Activated naive CD4-positive, alpha-beta T cell treated with anti-CD3 and anti-CD28 coated beads, Interleukin-2, amount 10 ng/mL, durations not matched to agents 7 days and 5 days (primary cell): ENCODE measurements around the gene TGM4.
A peak's percentile ranks its signal among the peaks of the same experiment; 100 is the strongest.
"Not testable (repeated sequence)": the region's sequence is repeated elsewhere in the genome, so short reads cannot be mapped to it uniquely, and the experiment has no call there.

ENCODE experiments used
- CTCF ChIA-PET: fragments of 350-600 bp; sonication (Branson Sonifier 250); formaldehyde crosslinking; loops from one replicate; lab custom pipeline; 2021; ENCODE audit warnings: antibody characterized with exemption; lab: Charles Lee
- DNase-seq: peaks from one replicate; pipeline ENCODE4 v3.0.0-alpha.2; 2020
- H3K27ac Mint-ChIP-seq: one replicate; pipeline ENCODE4 v1.8.0; 2021; ENCODE audit warnings: mild to moderate bottlenecking, moderate library complexity, mixed read lengths
- H3K27me3 Mint-ChIP-seq: one replicate; pipeline ENCODE4 v1.8.0; 2021; ENCODE audit warnings: mild to moderate bottlenecking, mixed read lengths
- H3K36me3 Mint-ChIP-seq: one replicate; pipeline ENCODE4 v1.8.0; 2021; ENCODE audit warnings: mixed read lengths
- H3K4me1 Mint-ChIP-seq: one replicate; pipeline ENCODE4 v1.8.0; 2021; ENCODE audit warnings: mixed read lengths
- H3K4me3 Mint-ChIP-seq: one replicate; pipeline ENCODE4 v1.8.0; 2021; ENCODE audit warnings: mild to moderate bottlenecking, moderate library complexity, mixed read lengths
- H3K9me3 Mint-ChIP-seq: one replicate; pipeline ENCODE4 v1.8.0; 2021; ENCODE audit warnings: mixed read lengths

The TGM4 gene

DNA sequence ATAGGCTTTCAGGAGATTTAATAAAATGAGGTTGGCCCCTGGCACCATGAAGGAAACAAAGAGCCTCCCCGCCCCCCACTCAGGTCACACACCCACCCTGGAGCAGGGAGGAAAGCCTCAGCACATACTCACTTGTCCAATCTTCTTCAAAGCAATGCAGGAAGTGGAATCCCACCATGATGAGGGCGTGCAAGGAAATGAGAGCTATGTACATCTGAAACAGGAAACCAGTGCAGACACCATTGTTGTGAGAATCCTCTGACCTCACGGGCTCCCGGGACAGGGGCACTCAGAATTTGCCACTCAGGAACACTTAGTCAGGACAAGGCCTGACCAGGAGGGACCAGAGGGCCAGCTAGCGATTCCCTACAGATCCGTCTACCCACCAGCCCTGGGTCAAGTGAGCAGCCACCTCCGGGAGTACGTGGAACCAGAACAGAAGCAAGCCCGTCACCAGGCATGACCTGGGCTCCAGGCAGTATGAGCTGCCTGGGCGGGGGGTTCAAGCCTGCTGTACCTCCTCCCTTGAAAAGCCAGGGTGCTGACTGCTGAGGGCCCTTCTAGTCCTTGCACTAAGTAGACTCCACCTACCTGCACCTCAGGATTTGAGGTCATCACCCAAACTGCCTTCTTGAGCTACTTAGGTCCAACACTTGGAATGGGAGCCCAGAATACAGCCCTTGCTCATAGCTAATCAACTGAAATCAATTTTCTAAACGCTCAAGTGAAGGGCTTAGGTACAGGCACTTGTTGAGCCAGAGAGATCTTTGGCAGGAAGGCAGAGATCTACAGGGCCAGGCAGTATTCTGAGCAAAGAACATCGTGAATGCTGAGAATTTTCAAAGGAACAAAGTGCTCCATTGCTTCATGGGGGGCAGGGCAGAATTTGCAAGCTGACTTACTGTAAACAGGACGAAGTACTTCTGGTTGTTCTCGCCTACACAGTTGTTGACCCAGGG lies 58.9 kb downstream of the TGM4 start:
- no peaks in the 10 kb centered on the region for H3K9me3 Mint-ChIP-seq
- H3K36me3 Mint-ChIP-seq, result peaks cover 37% of the 10 kb centered on the region
- no peaks in the 10 kb centered on the region for H3K27me3 Mint-ChIP-seq
- DNase-seq, result no peak
- H3K27ac Mint-ChIP-seq, result no peak overlapping the region
- CTCF ChIA-PET, result no interaction called here
- no peak overlapping the region for H3K4me3 Mint-ChIP-seq
- H3K4me1 Mint-ChIP-seq, result peaks cover 28% of the 10 kb centered on the region

DNA sequence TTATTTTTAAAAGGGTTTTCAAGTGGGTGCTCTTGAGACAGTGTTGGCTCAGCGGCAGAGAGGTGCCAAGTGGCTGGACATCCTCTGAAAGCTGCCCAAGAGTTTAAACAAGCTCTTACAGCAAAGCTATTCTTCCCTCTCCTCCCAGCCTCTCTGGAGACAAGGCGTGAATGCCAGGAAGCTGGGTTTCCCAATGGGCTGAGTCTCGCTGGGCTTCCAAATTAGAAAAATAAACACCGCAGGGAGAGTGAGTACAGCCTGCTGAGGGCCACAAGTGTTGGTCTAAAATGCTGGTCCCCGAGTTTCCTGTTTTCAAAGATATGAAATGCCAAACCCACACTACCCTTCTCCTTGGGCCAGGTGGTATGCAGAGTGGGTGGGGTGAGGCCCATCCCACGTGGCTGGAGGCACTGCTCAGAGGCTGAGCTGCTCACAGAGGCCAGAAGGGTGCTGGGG lies 65.2 kb downstream of the TGM4 start:
- H3K4me3 Mint-ChIP-seq, result no peak overlapping the region
- peaks cover 42% of the 10 kb centered on the region for H3K36me3 Mint-ChIP-seq
- no peak for DNase-seq
- peak overlapping the region; percentile 33 for H3K27ac Mint-ChIP-seq
- peaks cover 5% of the 10 kb centered on the region for H3K4me1 Mint-ChIP-seq
- H3K9me3 Mint-ChIP-seq, result no peaks in the 10 kb centered on the region
- no peaks in the 10 kb centered on the region for H3K27me3 Mint-ChIP-seq
- CTCF ChIA-PET, result no interaction called here

DNA sequence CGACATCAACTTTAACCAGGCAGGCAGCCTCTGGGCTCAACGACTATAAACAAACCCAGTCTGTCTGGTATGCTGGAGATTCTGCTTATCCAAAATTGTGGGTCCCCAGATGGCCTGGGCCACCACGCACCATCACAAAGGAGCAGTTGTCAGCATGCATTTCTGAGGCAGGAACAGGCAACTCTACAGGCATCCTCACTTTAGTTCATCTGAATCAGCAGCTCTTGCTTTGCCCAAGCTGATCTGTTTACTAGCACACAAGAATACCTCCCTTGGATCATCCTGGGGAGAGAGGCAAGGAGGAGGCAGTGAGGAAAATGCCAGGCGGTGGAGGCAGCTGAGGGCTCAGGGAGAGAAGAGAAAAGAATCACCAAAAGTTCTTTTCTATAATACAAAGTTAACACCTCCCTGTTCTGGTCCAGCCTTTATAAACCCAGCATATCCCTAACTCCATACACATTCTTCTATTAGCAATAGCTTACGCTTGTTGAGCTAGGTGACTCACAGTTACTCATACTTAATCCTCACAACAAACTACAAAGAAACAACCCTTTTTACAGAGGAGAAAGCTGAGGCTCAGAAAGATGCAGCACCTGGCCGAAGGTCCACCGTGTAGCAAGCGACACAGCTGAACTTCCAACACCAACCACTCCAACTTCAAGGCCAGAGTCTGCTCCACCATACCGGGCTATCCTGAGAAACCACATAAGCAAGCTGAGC lies 68.0 kb downstream of the TGM4 start:
- H3K27me3 Mint-ChIP-seq, result no peaks in the 10 kb centered on the region
- H3K4me3 Mint-ChIP-seq, result no peak overlapping the region
- H3K4me1 Mint-ChIP-seq, result no peaks in the 10 kb centered on the region
- CTCF ChIA-PET, result no interaction called here
- DNase-seq, result no peak
- no peaks in the 10 kb centered on the region for H3K9me3 Mint-ChIP-seq
- H3K36me3 Mint-ChIP-seq, result peaks cover 42% of the 10 kb centered on the region
- no peak overlapping the region for H3K27ac Mint-ChIP-seq

DNA sequence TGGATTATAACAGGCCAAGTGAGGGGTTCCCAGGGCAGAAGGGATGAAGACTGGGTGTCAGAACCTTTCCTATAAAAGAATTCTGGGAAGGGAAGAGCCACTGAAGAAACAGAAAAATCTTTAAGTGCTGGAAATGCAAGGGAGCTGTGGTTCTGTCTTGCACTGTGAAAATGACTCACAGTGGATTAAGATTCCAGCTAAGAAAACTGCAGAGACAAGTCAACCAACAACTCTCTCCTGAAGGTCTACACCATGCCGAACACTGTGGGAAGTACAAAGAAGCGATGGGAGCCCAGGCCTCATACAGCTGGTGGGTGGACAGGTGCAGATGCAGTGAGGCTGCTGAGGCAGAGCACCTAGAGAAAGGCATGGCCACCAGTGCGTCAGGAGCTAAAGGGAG lies 73.8 kb downstream of the TGM4 start:
- Mint-ChIP-seq H3K4me3 (no peak overlapping the region), H3K27ac (no peak overlapping the region), H3K36me3 (peaks cover 24% of the 10 kb centered on the region)

DNA sequence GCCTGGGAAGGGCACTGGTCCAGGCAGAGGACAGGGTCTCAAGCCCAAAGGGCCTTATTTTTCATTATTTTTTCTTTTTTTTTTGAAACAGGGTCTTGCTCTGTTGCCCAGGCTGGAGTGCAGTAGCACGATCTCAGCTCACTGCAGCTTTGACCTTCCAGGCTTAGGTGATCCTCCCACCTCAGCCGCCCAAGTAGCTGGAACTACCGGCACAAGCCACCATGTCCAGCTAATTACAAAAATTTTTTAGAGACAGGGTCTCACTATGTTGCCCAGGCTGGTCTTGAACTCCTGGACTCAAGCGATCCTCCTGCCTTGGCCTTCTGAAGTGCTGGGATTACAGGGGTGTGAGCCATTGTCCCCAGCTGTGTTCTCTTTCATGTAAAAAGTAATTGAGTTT lies 75.4 kb downstream of the TGM4 start:
- CTCF ChIA-PET, result not testable (repeated sequence)

More for the DNA sequence above, 73.8 kb downstream of the TGM4 start:
- peaks cover 3% of the 10 kb centered on the region for H3K4me1 Mint-ChIP-seq
- no peak for DNase-seq
- H3K27me3 Mint-ChIP-seq, result no peaks in the 10 kb centered on the region
- CTCF ChIA-PET, result no interaction called here
- no peaks in the 10 kb centered on the region for H3K9me3 Mint-ChIP-seq

DNA sequence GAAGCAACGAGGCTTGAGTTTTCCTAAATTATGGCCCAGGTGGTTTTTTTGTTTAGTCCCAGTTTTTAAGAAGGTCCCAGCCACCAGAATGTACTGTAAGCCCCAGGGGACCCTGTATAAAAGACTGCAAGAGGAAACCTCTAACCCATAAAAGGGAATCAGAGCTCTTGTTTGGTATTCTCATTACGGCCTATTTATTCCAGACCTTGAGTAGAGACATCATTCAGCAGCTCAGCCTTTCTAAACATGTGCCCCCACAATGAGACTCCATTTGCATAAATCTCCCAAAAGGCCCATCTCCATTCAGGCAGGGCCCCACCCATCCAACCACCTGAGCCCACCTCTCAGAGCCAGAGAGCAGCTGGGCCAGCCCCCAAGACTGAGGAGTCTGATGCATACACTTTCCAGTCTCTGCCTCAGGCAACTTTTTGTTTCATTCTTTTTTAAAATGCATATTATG lies 75.9 kb downstream of the TGM4 start:
- DNase-seq, result no peak
- CTCF ChIA-PET, result no interaction called here
- Mint-ChIP-seq H3K36me3 (peaks cover 16% of the 10 kb centered on the region), H3K4me3 (no peak overlapping the region), H3K4me1 (peaks cover 3% of the 10 kb centered on the region), H3K27ac (no peak overlapping the region), H3K27me3 (no peaks in the 10 kb centered on the region), H3K9me3 (no peaks in the 10 kb centered on the region)

More for the DNA sequence above, 75.4 kb downstream of the TGM4 start:
- H3K36me3 Mint-ChIP-seq, result peaks cover 18% of the 10 kb centered on the region
- H3K27ac Mint-ChIP-seq, DNase-seq, H3K4me1 Mint-ChIP-seq, H3K4me3 Mint-ChIP-seq, H3K9me3 Mint-ChIP-seq, H3K27me3 Mint-ChIP-seq: not testable (repeated sequence)

DNA sequence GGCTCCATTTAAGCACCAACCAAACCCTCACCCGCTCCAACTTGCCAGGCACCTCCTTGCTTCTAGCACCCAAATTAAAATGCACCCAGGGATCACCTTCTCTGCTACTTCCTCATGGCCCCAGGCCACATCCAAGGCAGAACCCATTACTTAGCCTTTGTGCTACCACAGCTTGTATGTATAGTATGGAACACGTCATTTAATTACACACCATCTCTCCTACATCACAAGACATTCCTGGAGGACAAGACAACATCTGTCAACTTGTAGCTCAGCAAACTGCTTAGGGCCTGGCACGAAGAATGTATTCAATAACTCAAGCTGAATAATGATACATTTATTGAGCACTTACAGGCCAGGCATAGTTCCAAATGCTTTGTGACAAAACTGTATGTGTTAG lies 78.3 kb downstream of the TGM4 start:
- H3K4me3 Mint-ChIP-seq, result no peak overlapping the region
- peaks cover 5% of the 10 kb centered on the region for H3K4me1 Mint-ChIP-seq
- no peak for DNase-seq
- H3K27ac Mint-ChIP-seq, result no peak overlapping the region
- no peaks in the 10 kb centered on the region for H3K27me3 Mint-ChIP-seq
- peaks cover 15% of the 10 kb centered on the region for H3K36me3 Mint-ChIP-seq
- CTCF ChIA-PET, result no interaction called here
- H3K9me3 Mint-ChIP-seq, result no peaks in the 10 kb centered on the region

DNA sequence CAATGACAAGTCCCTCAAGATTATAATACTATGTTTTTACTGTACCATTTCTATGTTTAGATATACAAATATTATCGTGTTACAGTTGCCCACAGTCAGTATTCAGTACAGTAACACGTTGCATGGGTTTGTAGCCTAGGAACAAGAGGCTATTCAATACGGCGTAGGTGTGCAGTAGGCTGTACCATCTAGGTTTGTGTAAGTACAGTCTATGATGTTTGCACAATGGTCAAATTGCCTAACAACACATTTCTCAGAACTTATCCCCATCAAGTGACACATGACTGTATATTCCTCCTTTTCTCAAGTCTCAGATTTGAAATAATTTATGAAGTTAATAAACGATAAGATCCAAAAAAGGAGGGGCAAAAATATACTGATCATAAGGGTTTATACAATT lies 79.9 kb downstream of the TGM4 start:
- Mint-ChIP-seq H3K27me3 (no peaks in the 10 kb centered on the region), H3K36me3 (peaks cover 16% of the 10 kb centered on the region), H3K4me3 (no peak overlapping the region), H3K27ac (no peak overlapping the region), H3K4me1 (peaks cover 5% of the 10 kb centered on the region), H3K9me3 (no peaks in the 10 kb centered on the region)
- DNase-seq, result no peak
- CTCF ChIA-PET, result no interaction called here

DNA sequence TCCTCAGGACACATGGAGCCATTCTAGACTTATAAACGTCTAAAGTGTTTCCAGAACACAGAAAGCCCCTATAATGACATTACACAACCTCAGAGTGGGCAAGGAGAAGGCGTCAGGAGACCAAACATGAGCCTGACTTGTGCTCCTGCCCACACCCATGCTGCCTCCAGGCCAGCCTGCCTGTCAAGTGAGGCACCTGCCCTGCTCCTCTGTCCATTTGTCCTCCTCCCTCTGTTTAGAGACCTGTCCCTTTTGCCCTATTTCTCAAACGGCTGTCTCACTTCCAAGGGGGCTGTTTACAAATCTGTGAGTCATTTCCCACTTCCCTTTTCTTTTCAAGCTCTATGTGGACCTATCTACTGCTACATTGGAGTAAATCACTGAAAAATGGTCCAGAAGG lies 80.6 kb downstream of the TGM4 start:
- peaks cover 5% of the 10 kb centered on the region for H3K4me1 Mint-ChIP-seq
- no peaks in the 10 kb centered on the region for H3K27me3 Mint-ChIP-seq
- H3K9me3 Mint-ChIP-seq, result no peaks in the 10 kb centered on the region
- CTCF ChIA-PET, result interaction anchor here (1.0 kb wide), 1 partner anchor 255 kb away, joined by 3 read pairs; no protein-coding TSS in a partner anchor
- DNase-seq, result no peak
- peaks cover 16% of the 10 kb centered on the region for H3K36me3 Mint-ChIP-seq
- no peak overlapping the region for H3K27ac Mint-ChIP-seq
- H3K4me3 Mint-ChIP-seq, result no peak overlapping the region

DNA sequence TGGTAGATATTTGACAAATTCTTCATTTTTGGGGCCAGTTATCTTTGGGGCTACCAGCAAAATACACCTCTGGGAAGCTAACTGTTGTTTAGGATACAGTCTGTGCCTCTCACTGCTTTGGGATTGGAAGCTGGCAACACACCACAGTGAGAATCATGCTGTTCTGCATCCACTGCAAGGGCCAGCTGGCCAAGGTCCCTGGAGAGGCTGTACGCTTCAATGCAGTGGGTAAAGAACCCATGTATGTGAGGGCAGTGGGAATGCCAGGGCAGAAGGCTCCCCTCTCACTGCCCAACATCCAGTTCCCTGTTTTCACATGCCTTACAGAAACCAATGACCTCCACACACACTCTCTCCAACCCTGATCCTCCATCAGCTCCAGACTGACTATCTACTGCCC lies 81.5 kb downstream of the TGM4 start:
- no peak overlapping the region for H3K27ac Mint-ChIP-seq
- peaks cover 13% of the 10 kb centered on the region for H3K36me3 Mint-ChIP-seq
- peaks cover 2% of the 10 kb centered on the region for H3K4me1 Mint-ChIP-seq
- H3K9me3 Mint-ChIP-seq, result no peaks in the 10 kb centered on the region
- no peak overlapping the region for H3K4me3 Mint-ChIP-seq
- H3K27me3 Mint-ChIP-seq, result no peaks in the 10 kb centered on the region
- CTCF ChIA-PET, result no interaction called here
- DNase-seq, result no peak

DNA sequence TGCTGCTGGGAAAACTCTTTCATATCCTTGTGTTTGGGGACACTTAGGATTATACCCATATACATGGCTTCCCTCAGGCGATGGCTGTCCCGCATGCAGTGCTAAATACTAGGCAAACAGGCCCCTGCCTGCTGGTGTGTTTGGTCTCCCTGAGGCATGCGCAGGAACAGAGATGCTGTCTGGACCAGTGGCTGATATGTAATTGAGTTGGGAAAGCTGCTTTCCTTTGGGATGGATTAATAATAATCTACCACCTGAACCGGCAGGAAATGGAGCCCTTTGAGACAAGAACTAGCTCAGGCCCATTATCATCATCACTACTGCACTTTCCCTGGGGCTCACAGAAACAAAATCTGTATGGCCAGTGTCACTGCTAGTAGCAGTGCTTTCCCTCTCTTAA lies 83.6 kb downstream of the TGM4 start:
- Mint-ChIP-seq H3K9me3 (no peaks in the 10 kb centered on the region), H3K27ac (no peak overlapping the region), H3K4me3 (no peak overlapping the region), H3K27me3 (no peaks in the 10 kb centered on the region), H3K36me3 (peaks cover 8% of the 10 kb centered on the region), H3K4me1 (peaks cover 8% of the 10 kb centered on the region)
- DNase-seq, result no peak
- CTCF ChIA-PET, result no interaction called here

DNA sequence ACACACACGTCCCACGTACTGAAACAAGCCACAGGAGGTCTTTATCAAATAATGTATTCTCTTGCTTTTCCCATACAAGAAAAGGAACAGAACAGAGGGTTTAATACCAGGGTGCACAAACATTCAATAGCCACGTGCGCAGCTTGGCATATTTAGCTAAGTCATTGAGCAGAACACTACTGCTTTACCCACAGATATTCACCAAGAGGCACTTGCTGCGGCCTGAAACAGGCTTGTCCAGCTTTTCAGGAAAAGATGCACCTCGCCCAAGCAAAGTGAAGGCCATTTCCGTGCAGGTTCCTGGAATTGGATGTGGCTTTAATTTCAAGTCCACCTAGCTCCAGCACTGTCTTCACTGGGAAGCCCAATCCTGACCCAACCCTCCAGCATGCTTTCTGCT lies 84.0 kb downstream of the TGM4 start:
- Mint-ChIP-seq H3K4me1 (peaks cover 8% of the 10 kb centered on the region), H3K9me3 (no peaks in the 10 kb centered on the region), H3K36me3 (peaks cover 8% of the 10 kb centered on the region), H3K27me3 (no peaks in the 10 kb centered on the region), H3K27ac (no peak overlapping the region), H3K4me3 (no peak overlapping the region)
- CTCF ChIA-PET, result no interaction called here
- DNase-seq, result no peak

DNA sequence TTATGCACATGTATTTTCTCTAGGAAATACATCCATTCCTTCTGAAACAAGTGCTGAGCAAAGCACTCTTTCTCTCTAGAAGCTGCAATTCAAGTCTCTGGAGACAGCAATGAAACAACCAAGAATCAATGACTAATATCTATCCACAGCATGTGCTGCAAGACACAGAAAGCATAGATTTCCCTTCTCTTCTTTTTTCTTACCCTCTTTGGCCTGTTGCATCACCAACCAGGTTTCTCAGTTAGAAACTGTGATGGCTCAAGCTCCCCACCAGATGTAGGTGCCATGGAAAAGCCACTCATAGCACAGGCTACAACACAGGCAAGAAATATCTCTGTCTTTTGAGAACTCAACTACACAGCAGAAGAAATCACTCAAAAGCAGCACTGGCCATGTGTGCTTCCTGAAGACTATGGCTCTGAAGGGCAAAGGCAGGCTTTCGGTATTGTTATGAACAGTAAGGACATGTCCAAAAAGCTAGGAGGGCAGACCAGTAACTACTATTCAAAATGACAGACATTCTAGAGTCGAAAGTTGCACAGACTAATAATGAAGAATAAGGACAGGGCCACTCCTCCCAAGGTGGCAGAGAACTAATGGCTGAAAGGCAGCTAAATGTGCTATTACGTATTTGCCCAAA lies 86.1 kb downstream of the TGM4 start:
- Mint-ChIP-seq H3K9me3 (no peaks in the 10 kb centered on the region), H3K4me3 (no peak overlapping the region), H3K27ac (no peak overlapping the region), H3K4me1 (peaks cover 13% of the 10 kb centered on the region), H3K36me3 (peaks cover 8% of the 10 kb centered on the region), H3K27me3 (no peaks in the 10 kb centered on the region)
- DNase-seq, result no peak
- CTCF ChIA-PET, result no interaction called here

DNA sequence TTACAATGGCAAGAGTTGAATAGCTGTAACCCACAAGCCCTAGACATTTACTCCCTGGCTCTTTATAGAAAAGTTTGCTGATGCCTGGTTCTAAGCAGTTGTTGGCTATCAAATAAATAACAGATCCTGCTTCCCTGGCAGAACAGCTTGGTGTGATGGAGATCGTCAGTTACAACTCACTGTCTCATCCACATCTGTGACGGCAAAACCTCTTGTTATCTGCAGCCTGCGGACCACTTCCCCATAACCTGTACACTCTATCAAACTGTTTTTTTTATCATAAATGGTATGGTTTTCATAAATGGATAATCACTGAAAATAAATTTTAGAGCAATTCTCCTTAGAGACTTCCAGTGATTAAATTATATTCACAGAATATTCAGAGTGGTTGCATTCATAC lies 87.5 kb downstream of the TGM4 start:
- Mint-ChIP-seq H3K9me3 (no peaks in the 10 kb centered on the region), H3K27me3 (no peaks in the 10 kb centered on the region), H3K4me3 (no peak overlapping the region), H3K27ac (no peak overlapping the region), H3K4me1 (peaks cover 21% of the 10 kb centered on the region), H3K36me3 (peaks cover 3% of the 10 kb centered on the region)
- CTCF ChIA-PET, result interaction anchor here (0.6 kb wide), 1 partner anchor 93 kb away, joined by 3 read pairs; no protein-coding TSS in a partner anchor
- no peak for DNase-seq
